OCI-LY7 (cell line): ENCODE data around the gene TBC1D10B. TPM values are rescaled to one million over a fixed set of nuclear protein-coding genes. Genes with fewer than 3 reads are reported as not detected.

ENCODE experiments used
- BruUV-seq: library from RNA; stranded (reverse); fragments of 400-500 nt; replicated peaks from 2 replicates; lab custom pipeline; 2021; lab: Mats Ljungman, UMichigan
- CTCF ChIA-PET: fragments of 300-600 bp; sonication (Branson Sonifier 250); formaldehyde crosslinking; loops from one replicate; lab custom pipeline; 2022; ENCODE audit warnings: antibody characterized with exemption; ENCODE audit not compliant: unreplicated experiment; lab: Charles Lee
- POLR2A ChIA-PET: fragments of 300-600 bp; sonication (Branson Sonifier 250); formaldehyde crosslinking; loops from one replicate; lab custom pipeline; 2022; ENCODE audit warnings: antibody characterized with exemption; lab: Charles Lee
- DNase-seq: peaks from one replicate; pipeline ENCODE4 v3.0.0-alpha.2; 2015; ENCODE audit warnings: low spot score
- H2AFZ ChIP-seq: fragments of 200-600 bp; sonication (generic), shearing (Covaris generic); 2 replicates; pipeline ENCODE4 v1.6.1; 2014; ENCODE audit warnings: mild to moderate bottlenecking, antibody characterized with exemption, low read length, moderate library complexity
- H3K27ac ChIP-seq: fragments of 200-600 bp; sonication (generic); 2 replicates; pipeline ENCODE4 v1.5.1; 2014; ENCODE audit warnings: mixed run types, low read depth, mild to moderate bottlenecking, moderate library complexity, low read length, inconsistent platforms; ENCODE audit not compliant: poor library complexity, severe bottlenecking
- H3K36me3 ChIP-seq: fragments of 200-600 bp; sonication (generic); 2 replicates; pipeline ENCODE4 v1.6.1; 2014; ENCODE audit warnings: mild to moderate bottlenecking, antibody characterized with exemption, low read length, moderate library complexity, mixed read lengths; ENCODE audit not compliant: insufficient read depth
- H3K4me1 ChIP-seq: fragments of 200-600 bp; sonication (generic); 2 replicates; pipeline ENCODE4 v1.5.1; 2014; ENCODE audit warnings: mild to moderate bottlenecking, low read length; ENCODE audit not compliant: insufficient read depth, poor library complexity, severe bottlenecking
- H3K4me2 ChIP-seq: fragments of 200-600 bp; sonication (generic); 2 replicates; pipeline ENCODE4 v1.6.1; 2014; ENCODE audit warnings: mild to moderate bottlenecking, low read length
- H3K4me3 ChIP-seq: fragments of 200-600 bp; sonication (generic); 2 replicates; pipeline ENCODE4 v1.5.1; 2014; ENCODE audit warnings: mild to moderate bottlenecking, low read depth, low read length; ENCODE audit not compliant: poor library complexity, severe bottlenecking
- H3K79me2 ChIP-seq: fragments of 200-600 bp; sonication (generic); 2 replicates; pipeline ENCODE4 v1.6.1; 2016; ENCODE audit warnings: low read depth, mild to moderate bottlenecking, low read length, moderate library complexity, mixed read lengths; ENCODE audit not compliant: insufficient read depth
- H3K9me2 ChIP-seq: fragments of 200-600 bp; sonication (generic); 2 replicates; pipeline ENCODE4 v1.6.1; 2016; ENCODE audit warnings: mild to moderate bottlenecking, low read length, mixed read lengths; ENCODE audit not compliant: insufficient read depth
- H3K9me3 ChIP-seq: fragments of 200-600 bp; sonication (generic); 2 replicates; pipeline ENCODE4 v1.6.1; 2014; ENCODE audit warnings: mild to moderate bottlenecking, mixed run types, low read length, mixed read lengths
- H4K20me1 ChIP-seq: fragments of 200-600 bp; sonication (generic); 2 replicates; pipeline ENCODE4 v1.6.1; 2014; ENCODE audit warnings: mild to moderate bottlenecking, antibody characterized with exemption, low read length, moderate library complexity, mixed read lengths; ENCODE audit not compliant: insufficient read depth
- EZH2phosphoT487 ChIP-seq: fragments of 200-600 bp; sonication (generic); IDR thresholded peaks from 2 replicates; pipeline ENCODE4 v1.6.1; 2018; ENCODE audit warnings: low read depth, borderline replicate concordance, mild to moderate bottlenecking, mixed run types, antibody characterized with exemption, low read length, moderate library complexity, mixed read lengths
- intact Hi-C: fragments of 100-400 bp; cut with micrococcal nuclease; formaldehyde crosslinking; loops from one replicate; pipeline ENCODE4 v1.10.0; 2022; ENCODE audit not compliant: unreplicated experiment
- total RNA-seq, 2 experiments: library from RNA; depleted of rRNA in 1 of 2; stranded (reverse); fragments of >200 nt in 1 of 2; shearing (Covaris generic) in 1 of 2; gene quantifications; 2 replicates each; pipeline ENCODE4 v1.2.3, GENCODE V29; 2014 to 2022
- TF ChIP-seq, protein P1 (sequence below): fragments of 200-600 bp; sonication (generic); conservative IDR thresholded peaks from 2 replicates; pipeline ENCODE4 v1.5.1; 2014; ENCODE audit warnings: mild to moderate bottlenecking, antibody characterized with exemption, low read length, moderate library complexity, mixed read lengths

Gene TBC1D10B
- total RNA-seq, 2 experiments from 2014 or later: 44.9 to 78.6 TPM

DNA sequence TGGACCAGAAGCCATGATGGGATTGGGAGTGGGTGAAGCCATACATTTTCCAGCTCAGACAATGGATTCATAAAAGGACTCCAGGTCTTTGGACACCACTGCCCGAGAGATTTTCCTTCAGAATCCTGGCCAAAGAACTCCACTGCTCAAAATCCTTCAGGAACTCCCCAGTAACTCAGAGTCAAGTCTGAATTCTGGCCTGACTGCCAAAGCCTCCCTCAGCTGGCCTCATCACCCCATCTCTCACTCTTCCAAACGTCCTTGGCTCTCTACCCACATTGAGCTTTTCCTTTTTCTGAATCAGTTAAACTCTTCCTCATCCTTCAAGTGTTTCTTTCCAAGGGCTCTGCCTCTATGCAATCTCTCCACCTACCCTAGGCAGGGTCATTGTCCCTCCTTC is 13.2 kb upstream of the TBC1D10B start:
- POLR2A ChIA-PET: interaction anchor here (0.5 to 2.8 kb wide), 10 partner anchors 9 to 239 kb away, joined by 3 to 26 read pairs (median 6); partner anchors contain the start of genes ZNF48 and ZNF771
- H3K4me3 ChIP-seq: peak overlapping the region; percentile 85
- peaks cover 42% of the 10 kb centered on the region for H3K4me1 ChIP-seq

DNA sequence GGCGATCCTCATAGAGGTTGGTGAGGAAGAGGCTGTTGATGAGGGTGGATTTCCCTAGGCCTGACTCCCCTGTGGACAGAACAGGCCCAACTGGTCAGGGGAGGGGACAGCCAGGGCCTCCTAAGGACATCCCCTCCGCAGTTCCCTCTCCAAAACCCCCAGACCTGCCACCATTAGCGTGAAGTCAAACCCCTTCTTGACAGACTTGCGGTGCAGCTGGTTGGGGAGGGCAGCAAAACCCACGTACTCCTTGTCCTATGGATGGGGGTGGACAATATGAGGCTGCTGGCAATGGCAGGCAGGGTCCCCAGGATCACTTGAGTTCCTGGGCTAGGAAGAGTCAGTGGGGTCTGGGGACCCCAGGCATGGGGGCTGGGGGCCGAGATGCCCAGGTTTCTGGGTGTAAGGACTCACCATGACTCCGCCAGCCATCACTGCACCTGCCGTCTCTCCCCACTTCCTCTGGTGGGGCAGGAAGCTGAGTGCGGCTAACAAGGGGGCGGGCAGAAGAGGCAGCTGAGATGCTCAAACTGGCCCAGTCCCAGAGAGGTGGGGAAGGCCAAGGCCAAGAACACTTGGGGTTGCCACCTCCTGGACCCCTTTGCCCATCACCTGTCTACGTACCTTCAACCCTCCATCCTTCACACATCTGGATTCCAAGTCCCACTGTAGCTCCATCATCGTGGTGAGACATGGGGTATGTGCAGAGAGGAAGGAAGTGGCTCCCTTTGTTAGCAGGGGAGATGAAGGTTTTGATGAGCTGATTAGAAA is 12.0 kb upstream of the TBC1D10B start, which contains the start of gene SEPTIN1:
TSS of gene SEPTIN1 (minus strand) at position 451 of the 771 bp plus-strand sequence. CDS start at position 432, 19 bp downstream.
- Histone ChIP-seq H3K4me2 (peak within 1 kb of the TSS; percentile 98), H3K36me3 (peaks cover 21% of the 10 kb centered on the region), H3K9me2 (no peaks in the 10 kb centered on the region), H3K4me3 (peak within 1 kb of the TSS; percentile 85), H2AFZ (peak within 1 kb of the TSS; percentile 15; the same call in 1 of the 2 replicates), H3K27ac (peak within 1 kb of the TSS; percentile 97), H3K79me2 (peaks cover 35% of the 10 kb centered on the region; the same call in 1 of the 2 replicates), H3K4me1 (peaks cover 49% of the 10 kb centered on the region), H4K20me1 (no peaks in the 10 kb centered on the region), H3K9me3 (no peaks in the 10 kb centered on the region)
- DNase-seq: peak; percentile 88
- BruUV-seq: TSS peak; percentile 76
- intact Hi-C loops: no loop called here
- POLR2A ChIA-PET: interaction anchor here (0.5 to 2.8 kb wide), 13 partner anchors 8 to 268 kb away, joined by 3 to 26 read pairs (median 5); partner anchors contain the start of genes PRR14, ZNF48 and ZNF771
- CTCF ChIA-PET: interaction anchor here (0.9 to 1.5 kb wide), 4 partner anchors 11 to 176 kb away, joined by 4 to 8 read pairs (median 4); partner anchors contain the start of genes ZNF48 and ZNF771
- no peak for TF ChIP-seq EZH2phosphoT487
- TF ChIP-seq, protein P1, sequence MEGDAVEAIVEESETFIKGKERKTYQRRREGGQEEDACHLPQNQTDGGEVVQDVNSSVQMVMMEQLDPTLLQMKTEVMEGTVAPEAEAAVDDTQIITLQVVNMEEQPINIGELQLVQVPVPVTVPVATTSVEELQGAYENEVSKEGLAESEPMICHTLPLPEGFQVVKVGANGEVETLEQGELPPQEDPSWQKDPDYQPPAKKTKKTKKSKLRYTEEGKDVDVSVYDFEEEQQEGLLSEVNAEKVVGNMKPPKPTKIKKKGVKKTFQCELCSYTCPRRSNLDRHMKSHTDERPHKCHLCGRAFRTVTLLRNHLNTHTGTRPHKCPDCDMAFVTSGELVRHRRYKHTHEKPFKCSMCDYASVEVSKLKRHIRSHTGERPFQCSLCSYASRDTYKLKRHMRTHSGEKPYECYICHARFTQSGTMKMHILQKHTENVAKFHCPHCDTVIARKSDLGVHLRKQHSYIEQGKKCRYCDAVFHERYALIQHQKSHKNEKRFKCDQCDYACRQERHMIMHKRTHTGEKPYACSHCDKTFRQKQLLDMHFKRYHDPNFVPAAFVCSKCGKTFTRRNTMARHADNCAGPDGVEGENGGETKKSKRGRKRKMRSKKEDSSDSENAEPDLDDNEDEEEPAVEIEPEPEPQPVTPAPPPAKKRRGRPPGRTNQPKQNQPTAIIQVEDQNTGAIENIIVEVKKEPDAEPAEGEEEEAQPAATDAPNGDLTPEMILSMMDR: no peak

More for the DNA sequence above, 13.2 kb upstream of the TBC1D10B start:
- H3K36me3 ChIP-seq: peaks cover 19% of the 10 kb centered on the region
- BruUV-seq: no TSS peak
- H3K79me2 ChIP-seq: peaks cover 35% of the 10 kb centered on the region; the same call in 1 of the 2 replicates
- CTCF ChIA-PET: interaction anchor here (1.2 to 1.5 kb wide), 2 partner anchors 12 to 13 kb away, joined by 4 to 8 read pairs; partner anchors contain the start of gene ZNF48
- DNase-seq: no peak
- no peaks in the 10 kb centered on the region for H4K20me1 ChIP-seq
- peak overlapping the region; percentile 97 for H3K27ac ChIP-seq
- no peaks in the 10 kb centered on the region for H3K9me2 ChIP-seq
- TF ChIP-seq, protein P1: no peak
- no peak for TF ChIP-seq EZH2phosphoT487
- no peaks in the 10 kb centered on the region for H3K9me3 ChIP-seq
- intact Hi-C loops: no loop called here
- no peak overlapping the region; the same call in 1 of the 2 replicates for H2AFZ ChIP-seq
- H3K4me2 ChIP-seq: peak overlapping the region; percentile 98
